ENCODE measurements around the gene BCR.

The BCR gene

GRCh38 chr22:23245799-23246136 is 65.5 kb downstream of the BCR start:
- DNase-seq (ENCODE audit: low read depth) = no peak

- DNase-seq (ENCODE audit: low read depth) = no peak
Observed at GRCh38 chr22:23246982-23247766, 66.9 kb downstream of the BCR start.

- no peak for DNase-seq (ENCODE audit: low read depth)
Observed at GRCh38 chr22:23248583-23248982, 68.3 kb downstream of the BCR start.

- no peak for DNase-seq (ENCODE audit: low read depth)
Observed at GRCh38 chr22:23250056-23250784, 69.9 kb downstream of the BCR start.

GRCh38 chr22:23250785-23251363 is 70.6 kb downstream of the BCR start:
- no peak for DNase-seq (ENCODE audit: low read depth)

GRCh38 chr22:23251445-23252093 is 71.3 kb downstream of the BCR start:
- DNase-seq (ENCODE audit: low read depth) = no peak

- no peak for DNase-seq (ENCODE audit: low read depth)
Observed at GRCh38 chr22:23253475-23254055, 73.3 kb downstream of the BCR start.

- DNase-seq (ENCODE audit: low read depth) = no peak
Observed at GRCh38 chr22:23255506-23256170, 75.3 kb downstream of the BCR start.

GRCh38 chr22:23256171-23256932 is 76.0 kb downstream of the BCR start:
- DNase-seq (ENCODE audit: low read depth) = no peak

- no peak for DNase-seq (ENCODE audit: low read depth)
Observed at GRCh38 chr22:23256986-23257888, 76.9 kb downstream of the BCR start.

- no peak for DNase-seq (ENCODE audit: low read depth)
Observed at GRCh38 chr22:23257889-23258825, 77.8 kb downstream of the BCR start.

- DNase-seq (ENCODE audit: low read depth) = no peak
Observed at GRCh38 chr22:23258826-23259170, 78.5 kb downstream of the BCR start.

GRCh38 chr22:23259916-23260644 is 79.8 kb downstream of the BCR start:
- DNase-seq (ENCODE audit: low read depth) = no peak

- DNase-seq (ENCODE audit: low read depth) = no peak
Observed at GRCh38 chr22:23260645-23261581, 80.6 kb downstream of the BCR start.

GRCh38 chr22:23261900-23262450 is 81.7 kb downstream of the BCR start:
- no peak for DNase-seq (ENCODE audit: low read depth)

- no peak for DNase-seq (ENCODE audit: low read depth)
Observed at GRCh38 chr22:23262518-23263332, 82.4 kb downstream of the BCR start.

Data from stimulated activated CD8-positive, alpha-beta memory T cell treated with anti-CD3 and anti-CD28 coated beads, Interleukin-15, amount 100 ng/mL, for 24 hours (primary cell).